ENCODE data around the gene KMT2D.
A peak's percentile ranks its signal among the peaks of the same experiment; 100 is the strongest.

KMT2D gene, protein sequence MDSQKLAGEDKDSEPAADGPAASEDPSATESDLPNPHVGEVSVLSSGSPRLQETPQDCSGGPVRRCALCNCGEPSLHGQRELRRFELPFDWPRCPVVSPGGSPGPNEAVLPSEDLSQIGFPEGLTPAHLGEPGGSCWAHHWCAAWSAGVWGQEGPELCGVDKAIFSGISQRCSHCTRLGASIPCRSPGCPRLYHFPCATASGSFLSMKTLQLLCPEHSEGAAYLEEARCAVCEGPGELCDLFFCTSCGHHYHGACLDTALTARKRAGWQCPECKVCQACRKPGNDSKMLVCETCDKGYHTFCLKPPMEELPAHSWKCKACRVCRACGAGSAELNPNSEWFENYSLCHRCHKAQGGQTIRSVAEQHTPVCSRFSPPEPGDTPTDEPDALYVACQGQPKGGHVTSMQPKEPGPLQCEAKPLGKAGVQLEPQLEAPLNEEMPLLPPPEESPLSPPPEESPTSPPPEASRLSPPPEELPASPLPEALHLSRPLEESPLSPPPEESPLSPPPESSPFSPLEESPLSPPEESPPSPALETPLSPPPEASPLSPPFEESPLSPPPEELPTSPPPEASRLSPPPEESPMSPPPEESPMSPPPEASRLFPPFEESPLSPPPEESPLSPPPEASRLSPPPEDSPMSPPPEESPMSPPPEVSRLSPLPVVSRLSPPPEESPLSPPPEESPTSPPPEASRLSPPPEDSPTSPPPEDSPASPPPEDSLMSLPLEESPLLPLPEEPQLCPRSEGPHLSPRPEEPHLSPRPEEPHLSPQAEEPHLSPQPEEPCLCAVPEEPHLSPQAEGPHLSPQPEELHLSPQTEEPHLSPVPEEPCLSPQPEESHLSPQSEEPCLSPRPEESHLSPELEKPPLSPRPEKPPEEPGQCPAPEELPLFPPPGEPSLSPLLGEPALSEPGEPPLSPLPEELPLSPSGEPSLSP (N-terminal part only)

DNA sequence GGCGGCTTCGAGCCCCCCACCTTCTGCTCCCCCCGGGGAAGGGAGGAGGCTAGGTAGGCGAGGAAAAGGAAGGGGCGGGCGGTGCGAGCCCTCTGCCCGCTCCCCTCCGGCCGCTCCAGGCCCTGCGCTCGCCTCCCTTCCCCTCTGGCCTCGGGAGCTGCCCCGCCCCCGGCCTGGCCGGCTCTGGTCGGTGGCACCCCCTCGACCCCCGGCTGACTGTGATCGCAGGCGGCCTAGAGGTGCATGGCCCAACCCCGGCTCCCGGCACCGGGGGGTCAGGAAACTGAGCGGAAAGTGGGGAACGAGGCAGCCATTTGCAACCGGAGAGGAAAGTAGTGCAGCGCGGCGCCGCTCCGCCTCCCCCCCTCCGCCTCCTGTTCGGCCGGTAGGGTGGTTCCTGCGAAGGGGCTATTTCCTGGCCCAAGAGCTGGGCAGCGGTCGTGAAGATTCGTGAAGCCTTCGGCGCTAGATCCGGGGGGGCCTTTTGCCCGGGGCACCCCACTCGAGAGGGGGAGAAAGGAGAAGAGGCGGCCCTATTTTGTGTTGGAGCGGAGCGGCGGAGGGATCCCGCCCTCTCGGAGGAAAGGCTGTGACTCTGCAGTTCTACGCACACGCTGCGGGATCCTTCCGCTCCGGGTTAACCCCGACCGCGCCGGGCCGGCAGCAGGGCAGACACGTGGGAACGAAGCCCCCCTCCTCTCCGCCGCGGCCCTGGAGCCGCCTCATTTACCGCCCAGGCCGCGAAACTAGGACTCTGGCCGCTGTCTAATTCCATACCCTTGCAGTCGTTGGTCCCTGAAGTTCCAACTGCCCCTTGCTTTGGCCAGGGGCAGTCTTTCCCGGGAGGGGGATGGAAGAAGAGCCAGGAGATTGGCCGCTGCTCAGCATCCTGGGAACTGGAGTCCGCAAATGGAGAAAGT lies at the start of gene KMT2D:
KMT2D (minus strand) TSS at position 558 of the 920 bp plus-strand sequence. CDS start 5,470 bp downstream, outside the sequence.
- DNase-seq, result peak; percentile 89

DNA sequence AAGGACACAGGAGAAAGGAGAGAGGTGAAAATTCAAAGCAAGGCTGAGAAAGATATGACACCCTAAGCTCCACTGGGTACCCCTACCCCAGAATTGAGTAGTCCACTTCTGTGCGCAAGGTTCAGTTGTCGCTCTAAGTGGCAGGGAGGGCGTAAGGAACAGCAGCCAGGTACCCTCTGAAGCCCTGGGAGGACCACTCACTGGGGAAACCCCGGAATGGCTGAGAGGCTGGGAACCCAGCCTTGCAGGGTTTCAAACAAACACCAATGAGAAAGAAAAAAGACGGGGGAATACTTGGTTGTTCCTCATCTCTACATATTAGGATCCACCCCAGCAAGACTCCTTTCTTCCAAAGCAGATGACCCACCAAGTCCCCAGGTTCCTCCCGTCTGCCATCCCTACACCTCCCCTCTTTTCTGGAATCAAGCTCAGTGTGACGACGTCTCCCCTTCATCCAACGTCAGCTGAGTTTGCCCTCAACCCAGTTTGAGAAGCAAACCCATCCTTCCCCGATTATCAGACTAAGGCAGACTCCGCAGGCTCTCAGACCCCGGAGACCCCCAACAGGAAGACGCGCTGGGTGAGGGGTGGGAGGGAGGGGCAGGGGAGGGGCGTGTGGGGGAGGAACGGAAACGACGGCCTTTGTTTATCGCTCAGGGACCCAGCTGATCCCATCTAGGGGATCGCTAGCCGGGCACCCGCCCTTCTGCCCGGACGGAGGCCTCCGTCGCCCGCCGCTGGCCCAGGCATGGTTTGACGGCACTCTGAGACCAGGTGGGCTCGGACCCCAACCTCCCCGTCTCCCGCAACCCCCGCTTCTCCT lies 49.3 kb upstream of the KMT2D start:
- peak; percentile 33 for DNase-seq

DNA sequence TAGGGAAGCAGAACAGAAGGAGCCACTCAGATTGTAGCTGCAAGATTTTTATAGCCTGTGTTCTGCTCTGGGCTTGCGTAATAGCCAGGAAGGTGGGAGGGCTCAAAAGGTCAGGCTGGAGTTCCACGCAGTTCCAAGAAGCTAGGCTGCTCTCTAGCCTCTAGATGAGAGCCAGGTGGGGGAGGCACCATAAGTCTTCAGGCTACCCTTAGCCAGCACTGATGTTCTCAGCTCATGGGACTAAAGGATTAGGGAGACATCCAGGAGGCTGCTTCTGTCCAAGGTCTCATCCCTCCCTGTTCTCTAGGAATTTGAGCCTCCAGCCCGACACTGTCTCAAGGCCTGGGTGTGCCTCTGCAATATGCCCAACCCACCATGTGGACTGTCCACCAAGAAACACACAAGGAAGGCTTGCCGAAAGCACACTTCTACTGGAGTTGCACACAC lies 48.4 kb upstream of the KMT2D start:
- DNase-seq, result no peak

DNA sequence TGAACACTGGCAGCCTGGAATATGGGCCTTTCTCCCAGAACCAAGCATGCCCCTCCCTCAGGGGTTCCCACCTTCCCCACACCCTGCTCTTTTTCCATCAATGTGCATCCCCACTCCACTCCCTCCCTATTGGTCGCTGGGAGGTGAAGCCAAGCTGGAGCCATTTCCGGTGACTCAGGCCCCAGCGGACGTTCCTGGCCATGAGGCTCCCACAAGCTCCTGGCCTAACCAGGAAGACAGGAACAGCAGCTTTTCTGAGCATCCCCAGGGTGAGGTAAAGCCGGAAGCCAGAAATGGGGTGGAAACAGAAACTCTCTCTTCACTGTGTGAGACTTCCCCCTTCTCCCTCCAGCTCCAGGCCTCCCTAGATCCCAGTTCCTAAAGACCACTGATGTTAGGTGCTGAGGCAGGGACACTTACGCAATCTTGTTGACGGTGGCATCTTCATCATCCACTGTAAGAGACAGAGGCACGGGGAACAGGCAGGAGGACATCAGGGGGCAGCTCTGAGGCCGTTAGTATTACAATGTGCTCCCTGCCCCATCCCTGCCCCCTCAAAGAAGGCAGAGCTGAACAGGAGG lies 45.0 kb upstream of the KMT2D start:
- no peak for DNase-seq

DNA sequence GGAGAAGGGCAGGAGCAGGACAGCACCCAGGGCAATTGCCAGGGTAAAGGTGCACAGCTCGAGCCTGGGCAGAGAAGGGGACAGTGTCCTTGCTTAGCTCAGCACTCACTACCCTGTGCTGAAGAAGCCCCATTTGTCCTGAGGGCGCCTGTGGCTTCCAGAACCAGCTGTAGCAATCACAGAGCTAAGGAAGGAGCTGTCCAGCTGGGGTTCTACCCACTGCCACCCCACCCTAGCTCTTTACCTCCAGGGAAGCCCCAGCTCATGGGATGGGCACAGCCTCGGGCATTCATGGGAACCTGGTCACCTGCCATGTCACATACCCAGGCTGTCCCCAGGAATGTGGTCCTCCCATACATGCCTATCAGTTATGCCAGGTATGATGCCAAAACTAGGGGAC lies 44.2 kb upstream of the KMT2D start:
- no peak for DNase-seq

DNA sequence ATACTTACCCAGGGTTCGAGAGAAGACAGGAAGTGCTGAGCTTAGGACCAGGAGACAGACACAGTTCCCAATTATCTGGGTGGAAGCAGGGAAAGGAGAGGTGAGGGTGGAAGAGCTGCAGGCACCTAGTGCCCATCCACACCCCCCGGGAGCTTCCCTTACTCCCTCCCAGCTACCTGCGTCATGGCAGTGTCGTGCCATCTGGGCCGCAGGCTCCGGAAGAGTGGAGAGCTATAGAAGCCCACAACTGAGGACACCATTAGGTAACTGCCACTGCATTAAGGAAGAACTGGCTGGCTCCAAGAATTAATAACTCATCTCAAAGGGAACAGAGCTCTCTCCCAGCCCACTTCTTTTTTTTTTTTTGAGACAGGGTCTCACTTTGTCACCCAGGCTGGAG lies 39.8 kb upstream of the KMT2D start:
- DNase-seq, result no peak

DNA sequence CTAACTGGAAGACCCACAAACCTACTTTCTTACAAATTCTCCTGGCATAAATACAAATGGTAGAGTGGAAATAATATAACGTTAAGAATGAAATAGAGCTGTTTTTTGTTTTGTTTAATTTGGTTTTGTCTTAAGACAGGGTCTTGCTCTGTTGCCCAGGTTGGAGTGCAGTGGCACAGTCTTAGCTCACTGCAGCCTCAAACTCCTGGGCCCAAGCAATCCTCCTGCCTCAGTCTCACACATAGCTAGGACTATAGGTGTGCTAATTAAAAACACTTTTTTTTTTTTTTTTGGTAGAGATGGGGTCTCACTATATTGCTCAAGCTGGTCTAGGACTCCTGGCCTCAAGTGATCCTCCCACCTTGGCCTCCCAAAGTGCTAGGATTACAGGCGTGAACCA lies 38.1 kb upstream of the KMT2D start:
- no peak for DNase-seq

DNA sequence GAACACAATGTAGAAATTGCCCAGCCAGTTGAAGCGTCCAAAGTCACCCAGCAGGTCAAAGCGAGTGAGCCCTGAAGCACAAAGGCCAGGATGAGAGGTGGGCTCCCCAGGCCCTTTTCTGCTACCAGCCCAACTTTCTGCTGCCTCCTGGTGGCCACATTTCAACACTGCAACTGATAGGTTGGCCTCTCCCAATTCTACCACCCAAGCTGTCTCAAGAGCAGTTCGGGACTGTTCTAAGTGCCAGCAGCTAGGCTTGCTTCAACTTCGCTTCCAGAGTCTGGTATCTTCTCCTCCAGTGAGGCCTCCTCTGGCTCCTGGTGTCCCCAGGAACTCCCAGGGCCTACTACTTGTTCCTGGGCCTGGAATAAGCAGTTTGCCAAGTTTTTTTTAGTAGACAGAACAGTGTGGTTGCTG lies 37.4 kb upstream of the KMT2D start:
- DNase-seq, result peak; percentile 74

DNA sequence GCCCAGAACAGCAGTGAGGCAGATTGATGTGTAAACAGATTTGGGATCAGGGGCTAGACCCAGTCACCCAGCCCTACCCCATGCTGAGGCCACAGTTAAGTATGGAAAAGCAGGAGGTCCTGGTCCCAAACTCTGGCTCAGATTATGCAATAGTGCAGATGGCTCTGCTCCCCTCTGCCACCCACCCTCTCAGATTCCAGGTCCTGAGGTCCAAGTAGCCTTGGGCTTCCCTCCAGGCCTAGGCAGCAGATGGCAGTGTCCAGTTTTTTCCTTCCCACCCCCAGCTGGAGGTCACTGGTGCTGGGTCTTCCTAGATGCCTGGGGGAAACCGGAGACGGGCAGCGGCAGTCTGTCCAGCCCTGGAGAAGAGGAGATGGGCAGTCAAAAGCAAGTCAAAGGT lies 36.8 kb upstream of the KMT2D start:
- DNase-seq, result no peak

DNA sequence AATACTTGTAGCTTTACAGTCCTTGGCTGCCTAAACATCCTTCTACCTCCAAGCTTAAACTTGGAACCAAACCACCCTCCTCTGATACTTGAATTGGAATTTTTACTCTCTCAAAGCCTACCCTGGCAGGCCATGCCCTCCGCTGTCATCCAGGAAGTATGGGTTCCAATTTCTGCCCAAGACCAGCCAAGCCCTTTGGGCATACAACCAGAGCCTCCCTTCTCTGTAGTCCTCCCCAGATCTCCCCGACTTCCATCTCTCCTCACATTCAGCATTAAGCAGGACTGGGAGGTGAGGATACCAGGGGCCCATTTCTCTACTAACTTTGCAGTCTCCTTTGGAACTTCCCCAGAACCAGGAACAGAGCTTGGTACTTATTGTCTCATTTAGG lies 34.4 kb upstream of the KMT2D start:
- no peak for DNase-seq

DNA sequence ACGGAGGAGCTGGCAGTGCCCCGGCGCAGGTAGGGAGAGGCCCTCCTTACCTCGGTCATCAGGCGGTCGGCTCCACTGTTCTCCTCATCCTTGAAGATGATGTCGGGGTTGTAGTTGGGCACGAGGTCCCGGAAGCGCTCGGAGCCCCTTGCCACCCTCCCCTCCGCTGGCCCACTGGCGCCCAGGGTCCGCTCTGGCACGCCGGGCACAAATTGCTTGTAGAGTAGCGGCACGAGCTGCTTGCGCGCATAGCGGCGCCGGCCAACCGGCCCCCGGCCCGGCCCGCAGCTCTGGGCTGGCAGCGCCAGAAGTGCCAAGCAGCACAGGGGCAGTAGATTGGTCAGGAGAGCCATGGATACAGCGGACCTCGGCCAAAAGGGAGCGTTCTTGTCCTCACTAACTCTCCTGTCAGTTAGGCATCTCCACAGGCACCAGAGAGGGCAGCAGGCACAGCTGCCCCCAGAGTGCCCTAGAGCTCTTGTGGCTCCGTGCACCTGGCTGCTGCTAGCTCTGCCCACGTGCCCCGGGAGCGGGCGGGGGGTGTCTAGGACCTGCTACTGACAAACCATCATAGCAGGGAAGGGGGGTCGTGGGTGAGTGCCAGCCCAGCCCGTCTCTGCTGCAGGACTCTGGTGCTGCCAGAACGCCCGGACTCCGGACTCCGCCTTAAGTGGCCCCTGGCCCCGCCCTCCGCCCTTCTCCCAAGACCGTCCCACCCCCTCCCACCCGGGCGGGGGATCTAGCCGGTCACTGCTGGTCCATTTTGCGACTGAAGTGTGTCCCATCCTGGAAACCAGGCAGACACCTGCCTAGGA lies 33.8 kb upstream of the KMT2D start, which contains the start of gene DHH:
DHH (minus strand) TSS at position 642 of the 815 bp plus-strand sequence; CDS start at position 353, 289 bp downstream.
- DNase-seq, result no peak

DNA sequence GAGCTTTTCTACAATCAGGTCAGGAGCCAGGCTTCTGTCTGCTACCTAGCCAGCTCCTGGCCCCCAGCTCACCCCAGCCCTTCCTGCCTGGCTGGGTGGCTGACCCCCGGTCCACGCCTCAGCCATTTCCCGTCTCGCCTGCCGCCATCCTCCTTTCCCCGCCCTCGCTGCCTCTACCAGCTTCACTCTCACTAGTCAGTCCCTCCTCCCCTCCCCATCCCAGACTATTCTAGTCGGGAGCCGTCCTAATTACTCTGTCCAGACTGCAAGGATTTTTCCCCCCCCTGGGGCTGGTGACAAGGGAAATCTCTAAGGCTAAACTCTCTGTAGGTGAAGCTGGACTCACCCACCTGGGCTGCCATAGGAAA lies 33.2 kb upstream of the KMT2D start:
- no peak for DNase-seq

DNA sequence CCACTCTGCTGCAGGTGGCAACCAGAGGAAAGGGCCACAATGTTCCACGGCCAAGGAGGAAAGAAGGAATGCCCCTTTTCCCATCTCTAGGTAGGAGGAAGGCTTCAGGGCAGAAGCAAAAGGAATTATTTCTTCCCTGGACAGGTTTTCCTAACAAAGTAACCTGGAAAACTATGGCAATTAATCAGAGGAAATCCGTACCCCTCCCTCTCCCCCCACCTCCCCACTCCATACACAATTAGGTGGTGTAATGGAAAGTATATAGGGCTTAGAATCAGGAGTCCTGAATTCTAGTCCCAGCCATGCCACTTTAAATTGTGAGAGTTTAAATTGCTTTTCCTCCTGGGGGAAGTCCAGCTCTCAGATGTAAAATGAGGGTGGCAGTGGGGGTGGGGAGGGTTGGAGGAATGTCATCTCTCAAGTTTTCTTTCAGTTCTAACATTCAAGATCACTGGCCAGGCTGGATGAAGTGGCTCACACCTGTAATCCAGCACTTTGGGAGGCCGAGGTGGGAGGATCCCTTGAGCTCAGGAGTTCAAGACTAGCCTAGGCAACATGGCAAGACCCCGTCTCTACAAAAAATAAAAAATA lies 32.3 kb upstream of the KMT2D start:
- DNase-seq, result no peak

DNA sequence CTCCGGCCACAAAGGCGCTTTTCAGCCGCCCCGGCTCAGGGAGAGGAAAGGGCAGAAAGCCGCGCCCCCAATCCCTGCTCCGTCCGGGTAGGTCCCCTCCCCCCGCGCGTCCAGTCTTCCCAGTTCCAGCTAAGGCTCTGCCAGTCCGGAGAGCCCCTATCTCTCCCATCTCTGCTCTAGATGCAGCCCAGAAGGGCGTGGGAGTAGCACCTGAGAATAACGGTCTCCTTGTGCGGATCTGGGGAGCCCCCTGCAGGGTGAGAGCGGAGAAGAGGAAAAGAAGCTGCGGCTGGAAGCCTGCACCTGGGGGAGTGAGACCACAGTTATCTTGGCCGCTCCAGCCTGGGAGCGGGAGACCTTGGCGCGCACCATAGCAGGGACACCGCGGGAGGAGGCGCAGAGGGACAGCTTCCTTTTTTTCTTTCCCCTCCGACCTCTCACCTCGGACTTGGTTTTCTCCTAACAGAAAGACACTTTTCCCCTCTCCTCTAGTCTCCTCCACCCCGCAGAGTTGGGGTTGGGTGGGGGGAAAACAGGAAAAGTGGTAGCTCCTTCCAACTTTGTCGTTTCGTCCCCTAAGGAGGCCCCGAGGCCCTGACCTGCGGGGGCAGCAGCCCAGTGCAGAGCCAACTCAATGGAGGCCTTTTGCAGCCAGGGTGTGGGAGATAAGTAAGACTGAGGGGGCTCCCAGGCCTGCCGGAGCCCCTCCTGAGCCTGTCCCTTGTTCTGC lies 31.7 kb upstream of the KMT2D start:
- peak; percentile 61 for DNase-seq

DNA sequence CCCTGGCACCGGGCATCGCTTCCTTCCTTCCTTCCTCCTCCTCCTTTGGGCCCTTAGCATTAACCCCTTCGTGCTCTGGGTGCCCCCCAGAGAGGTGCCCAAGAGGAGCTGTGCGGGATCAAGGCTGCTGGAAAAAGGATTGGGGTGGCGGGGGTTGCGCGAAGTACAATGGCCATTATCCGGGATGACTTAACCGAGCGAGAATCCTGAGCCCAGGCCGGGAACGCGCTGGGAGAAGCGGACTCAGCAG lies 31.2 kb upstream of the KMT2D start:
- no peak for DNase-seq

DNA sequence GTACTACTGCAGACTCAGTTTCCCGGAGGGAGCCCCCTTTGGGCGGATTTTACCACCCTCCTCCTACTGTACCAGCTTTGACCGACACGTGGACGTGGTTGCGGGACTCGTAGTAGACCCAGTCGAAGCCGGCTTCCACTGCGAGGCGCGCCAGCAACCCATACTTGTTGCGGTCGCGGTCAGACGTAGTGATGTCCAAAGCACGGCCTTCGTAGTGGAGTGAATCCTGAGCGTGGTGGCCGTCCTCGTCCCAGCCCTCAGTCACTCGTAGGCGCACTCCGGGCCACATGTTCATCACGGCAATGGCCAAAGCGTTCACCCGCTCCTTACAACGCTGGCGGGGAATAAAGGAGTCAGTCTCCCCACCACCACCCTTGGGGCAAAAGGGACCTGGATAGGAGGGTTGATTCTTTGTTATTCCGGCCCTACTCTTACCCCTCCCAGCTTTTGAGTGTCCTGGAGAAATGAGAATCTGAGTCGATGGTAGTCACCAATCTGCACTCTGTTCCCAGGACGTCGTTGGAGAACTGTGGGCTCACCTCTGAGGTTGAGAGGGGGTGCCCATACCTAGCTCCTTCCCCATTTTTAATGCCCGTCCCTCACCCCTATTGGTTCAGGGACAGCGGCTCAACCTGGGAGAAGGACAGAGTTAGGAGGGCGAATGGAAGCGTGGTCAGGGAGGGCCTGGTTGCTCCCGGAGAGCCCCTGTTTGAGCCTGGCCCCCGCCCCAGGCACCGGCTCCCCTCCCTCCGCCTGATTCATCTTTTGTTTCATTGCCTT lies 30.7 kb upstream of the KMT2D start:
- no peak for DNase-seq

DNA sequence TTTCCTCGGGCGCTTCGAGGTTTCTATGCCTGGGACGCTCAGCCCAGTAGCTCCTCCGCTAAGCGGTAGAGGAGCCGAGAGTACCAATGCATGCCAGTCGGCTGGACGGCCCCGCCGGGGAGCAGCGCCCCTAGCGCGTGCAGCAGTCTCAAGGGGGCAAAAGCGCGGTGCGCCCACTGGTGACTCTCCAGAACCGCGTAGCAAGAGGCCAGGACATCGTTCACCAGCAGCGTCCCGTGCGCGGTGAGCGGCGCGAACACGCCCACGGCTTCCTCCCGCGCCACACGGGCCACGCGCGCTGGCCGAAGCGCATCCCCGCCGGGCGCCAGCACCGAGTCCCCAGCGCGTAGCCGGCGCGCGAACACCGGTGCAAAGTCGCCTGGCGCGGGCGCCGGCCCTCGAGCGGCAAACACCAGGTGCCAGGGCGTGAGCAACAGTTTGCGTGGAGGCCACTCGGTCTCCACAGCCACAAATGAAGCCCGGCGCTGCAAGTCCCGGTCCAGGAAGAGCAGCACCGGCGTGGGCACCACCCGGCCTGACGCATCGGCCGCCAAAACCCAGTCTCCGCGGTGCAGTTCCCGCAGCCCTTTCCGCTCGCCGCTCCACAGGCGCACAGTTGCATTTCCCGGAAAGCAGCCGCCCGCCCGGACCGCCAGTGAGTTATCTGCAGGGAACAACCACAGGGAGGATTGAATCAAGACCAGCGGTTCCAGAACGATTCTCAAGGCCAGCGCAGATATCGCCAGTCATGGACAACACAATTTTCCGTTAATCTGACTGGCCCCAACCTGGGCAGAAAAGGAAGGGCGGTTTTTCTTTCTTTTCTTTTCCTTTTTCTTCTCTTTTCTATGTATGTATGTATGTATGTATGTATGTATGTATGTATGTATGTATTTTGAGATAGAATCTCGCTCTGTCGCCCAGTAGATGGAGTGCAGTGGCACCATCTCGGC lies 29.5 kb upstream of the KMT2D start:
- peak; percentile 38 for DNase-seq

DNA sequence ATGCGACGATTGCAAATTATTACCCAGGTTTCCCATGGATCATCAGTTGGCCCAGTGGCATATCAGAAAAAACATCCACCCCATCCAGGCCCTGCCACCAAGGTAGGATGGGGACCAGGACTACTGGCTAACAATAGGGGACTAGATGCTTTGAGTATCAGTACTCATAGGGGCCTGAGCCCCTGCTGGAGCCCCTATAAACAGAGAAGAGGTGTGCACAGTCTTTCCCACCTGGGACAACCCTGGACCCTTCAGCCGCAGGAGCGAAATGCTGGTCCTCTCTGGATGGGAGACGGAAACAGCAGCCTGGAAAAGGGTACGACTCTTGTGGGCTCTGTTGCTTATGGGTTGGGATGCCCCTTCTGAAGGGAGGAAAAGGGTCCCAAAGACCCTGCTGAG lies 28.3 kb upstream of the KMT2D start:
- DNase-seq, result no peak
